ENCODE measurements around the gene PPP1R14D. TPM values are rescaled to one million over a fixed set of nuclear protein-coding genes. Genes with fewer than 3 reads are reported as not detected.

The PPP1R14D gene
- total and polyA plus RNA-seq, 2 of the 8 experiments (the other 6 are each of a cell fraction or from before 2014, with no cell fraction given) = not detected

GRCh38 chr15:40859206-40859851, 30.8 kb upstream of the PPP1R14D start (continued):
- TF ChIP-seq CHD7 (IDR thresholded peaks at IDR 0.05; ENCODE audit: insufficient replicate concordance, low read length) = no peak
- peak in 1 of 2 experiments; percentile 56; a peak in 1 of 3 replicates for TF ChIP-seq POLR2A (IDR thresholded peaks at IDR 0.05; ENCODE audit: control extremely low read depth in 1 of 2, low read depth in 2 of 2, low read length in 2 of 2)
- peak; percentile 94 to 97 (median 95) for TF ChIP-seq CTCF (IDR thresholded peaks at IDR 0.05; ENCODE audit: control extremely low read depth in 1 of 3, insufficient read depth in 1 of 3, low read depth in 1 of 3, low read length in 3 of 3)
- TF ChIP-seq BACH1 (IDR thresholded peaks at IDR 0.05; ENCODE audit: low read length) = no peak
- no peak for TF ChIP-seq KDM5A (IDR thresholded peaks at IDR 0.05; ENCODE audit: low read length)
- TF ChIP-seq USF2 (IDR thresholded peaks at IDR 0.05; ENCODE audit: low read length) = no peak; the same call in 1 of the 2 replicates
- peak; percentile 60 for TF ChIP-seq MAX (IDR thresholded peaks at IDR 0.05)
